Gastroesophageal sphincter (tissue), 3 donors: ENCODE data around the gene SETD1A.

Experiments
- POLR2A ChIP-seq, 2 donors: fragments of 450-650 bp; IDR thresholded peaks; one replicate each; pipeline ENCODE4 v1.6.1; 2017; ENCODE audit warnings: antibody characterized with exemption in 2 of 2, mild to moderate bottlenecking in 2 of 2, moderate library complexity in 1 of 2
- POLR2AphosphoS5 ChIP-seq: sonication (generic); formaldehyde crosslinking; IDR thresholded peaks from one replicate; pipeline ENCODE4 v1.6.1; 2017; ENCODE audit warnings: antibody characterized with exemption
- TF ChIP-seq, protein P1 (sequence below), 4 experiments: fragments of 200-600 bp in 2 of 4; fragments of 450-650 bp in 2 of 4; sonication (generic) in 1 of 4; IDR thresholded peaks; one replicate each; pipeline ENCODE4 v1.5.1; 2017 to 2019; ENCODE audit warnings: antibody characterized with exemption in 4 of 4, mild to moderate bottlenecking in 2 of 4, moderate library complexity in 2 of 4

DNA sequence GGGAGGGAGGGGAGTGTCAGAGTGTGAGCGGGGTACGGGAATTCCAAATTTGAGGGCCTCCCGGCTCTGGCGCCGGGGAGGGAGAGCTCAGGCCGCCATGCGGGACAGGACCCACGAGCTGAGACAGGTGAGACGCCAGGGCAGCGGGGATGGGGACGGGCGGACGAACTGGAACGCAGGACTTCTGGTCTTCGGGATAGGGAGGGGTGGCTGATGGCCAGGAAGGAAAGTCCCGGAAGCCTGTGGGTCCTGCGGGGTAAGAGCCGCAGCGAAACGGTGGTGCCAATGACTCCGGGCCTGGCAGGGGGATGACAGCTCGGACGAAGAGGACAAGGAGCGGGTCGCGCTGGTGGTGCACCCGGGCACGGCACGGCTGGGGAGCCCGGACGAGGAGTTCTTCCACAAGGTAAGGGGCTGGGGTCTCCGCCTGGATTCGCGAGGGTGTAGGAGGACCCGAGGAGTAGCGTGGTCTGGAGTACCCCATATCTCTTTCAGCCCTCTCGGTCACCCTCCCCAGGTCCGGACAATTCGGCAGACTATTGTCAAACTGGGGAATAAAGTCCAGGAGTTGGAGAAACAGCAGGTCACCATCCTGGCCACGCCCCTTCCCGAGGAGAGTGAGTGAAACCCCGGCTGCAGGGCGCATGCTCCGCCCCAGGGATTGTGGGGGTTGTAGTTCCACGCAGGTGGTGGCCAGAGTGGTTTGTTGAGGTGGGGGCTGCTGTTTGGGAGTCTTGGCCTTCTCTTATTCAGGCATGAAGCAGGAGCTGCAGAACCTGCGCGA, 76.3 kb downstream of the SETD1A start:
- TF ChIP-seq, protein P1, sequence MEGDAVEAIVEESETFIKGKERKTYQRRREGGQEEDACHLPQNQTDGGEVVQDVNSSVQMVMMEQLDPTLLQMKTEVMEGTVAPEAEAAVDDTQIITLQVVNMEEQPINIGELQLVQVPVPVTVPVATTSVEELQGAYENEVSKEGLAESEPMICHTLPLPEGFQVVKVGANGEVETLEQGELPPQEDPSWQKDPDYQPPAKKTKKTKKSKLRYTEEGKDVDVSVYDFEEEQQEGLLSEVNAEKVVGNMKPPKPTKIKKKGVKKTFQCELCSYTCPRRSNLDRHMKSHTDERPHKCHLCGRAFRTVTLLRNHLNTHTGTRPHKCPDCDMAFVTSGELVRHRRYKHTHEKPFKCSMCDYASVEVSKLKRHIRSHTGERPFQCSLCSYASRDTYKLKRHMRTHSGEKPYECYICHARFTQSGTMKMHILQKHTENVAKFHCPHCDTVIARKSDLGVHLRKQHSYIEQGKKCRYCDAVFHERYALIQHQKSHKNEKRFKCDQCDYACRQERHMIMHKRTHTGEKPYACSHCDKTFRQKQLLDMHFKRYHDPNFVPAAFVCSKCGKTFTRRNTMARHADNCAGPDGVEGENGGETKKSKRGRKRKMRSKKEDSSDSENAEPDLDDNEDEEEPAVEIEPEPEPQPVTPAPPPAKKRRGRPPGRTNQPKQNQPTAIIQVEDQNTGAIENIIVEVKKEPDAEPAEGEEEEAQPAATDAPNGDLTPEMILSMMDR (IDR thresholded peaks at IDR 0.05), result no peak
- TF ChIP-seq POLR2AphosphoS5, result no peak
- peak in 1 of 2 donors; percentile 23 for TF ChIP-seq POLR2A (IDR thresholded peaks at IDR 0.05)
